GM12878 (cell line): ENCODE results near the gene CA7. TPM values are rescaled to one million over a fixed set of nuclear protein-coding genes. Genes with fewer than 3 reads are reported as not detected.

ENCODE experiments used
- CBX3 ChIP-seq: fragments of 200-600 bp; sonication (generic); IDR thresholded peaks from 2 replicates; pipeline ENCODE4 v1.6.1; 2016; ENCODE audit warnings: low read depth, borderline replicate concordance
- CHD1 ChIP-seq: IDR thresholded peaks from 2 replicates; pipeline ENCODE4 v1.6.1; 2012; ENCODE audit warnings: low read depth, low read length, improper control_type of control experiment
- CHD2 ChIP-seq: IDR thresholded peaks from 2 replicates; pipeline ENCODE4 v1.6.1; 2011; ENCODE audit warnings: low read depth, low read length, improper control_type of control experiment, borderline replicate concordance
- CREB1 ChIP-seq: IDR thresholded peaks from 2 replicates; pipeline ENCODE4 v1.6.1; 2012; ENCODE audit warnings: low read depth, mild to moderate bottlenecking, inconsistent platforms
- DPF2 ChIP-seq: fragments of 450-650 bp; IDR thresholded peaks from 2 replicates; pipeline ENCODE4 v1.6.1; 2017; ENCODE audit warnings: mild to moderate bottlenecking
- EED ChIP-seq: sonication (generic); IDR thresholded peaks from 2 replicates; pipeline ENCODE4 v1.6.1; 2016; ENCODE audit warnings: antibody characterized with exemption, low read depth
- EGR1 ChIP-seq, 2 experiments: IDR thresholded peaks; 1 replicate in 1 of 2; 2 replicates in 1 of 2; pipeline ENCODE4 v1.6.1; 2011 to 2012; ENCODE audit warnings: low read depth in 2 of 2, low read length in 2 of 2, borderline replicate concordance in 1 of 2, mild to moderate bottlenecking in 1 of 2, moderate library complexity in 1 of 2
- EP300 ChIP-seq, 2 experiments: fragments of 150-350 bp in 1 of 2; IDR thresholded peaks; 2 replicates each; pipeline ENCODE4 v1.6.1; 2011 to 2012; ENCODE audit warnings: low read depth in 2 of 2, low read length in 2 of 2, borderline replicate concordance in 1 of 2, improper control_type of control experiment in 1 of 2, inconsistent platforms in 1 of 2; ENCODE audit not compliant: control insufficient read depth in 1 of 2
- JUND ChIP-seq: IDR thresholded peaks from 2 replicates; pipeline ENCODE4 v1.6.1; 2012; ENCODE audit warnings: low read depth, mild to moderate bottlenecking, low read length, improper control_type of control experiment, moderate library complexity
- KLF5 ChIP-seq: fragments of 450-650 bp; IDR thresholded peaks from 2 replicates; pipeline ENCODE4 v1.6.1; 2014; ENCODE audit warnings: mild to moderate bottlenecking; ENCODE audit not compliant: partially characterized antibody
- MXI1 ChIP-seq: fragments of 150-350 bp; IDR thresholded peaks from 2 replicates; pipeline ENCODE4 v1.6.1; 2011; ENCODE audit warnings: low read depth, mild to moderate bottlenecking, inconsistent platforms, low read length, improper control_type of control experiment
- MYB ChIP-seq: fragments of 150-350 bp; IDR thresholded peaks from 2 replicates; pipeline ENCODE4 v1.6.1; 2014; ENCODE audit warnings: mild to moderate bottlenecking, low read depth, low read length, borderline replicate concordance
- NBN ChIP-seq: fragments of 450-650 bp; IDR thresholded peaks from 2 replicates; pipeline ENCODE4 v1.6.1; 2016
- NR2C1 ChIP-seq: fragments of 450-650 bp; IDR thresholded peaks from 2 replicates; pipeline ENCODE4 v1.6.1; 2017; ENCODE audit warnings: antibody characterized with exemption, mild to moderate bottlenecking, moderate library complexity
- NR2C2 ChIP-seq: IDR thresholded peaks from 2 replicates; pipeline ENCODE4 v1.6.1; 2011; ENCODE audit warnings: borderline replicate concordance, low read depth; ENCODE audit not compliant: control insufficient read depth, insufficient read length
- POLR2A ChIP-seq: IDR thresholded peaks from 2 replicates; pipeline ENCODE4 v1.6.1; 2011; ENCODE audit warnings: low read depth, mild to moderate bottlenecking, low read length
- RELB ChIP-seq: fragments of 450-650 bp; IDR thresholded peaks from 2 replicates; pipeline ENCODE4 v1.6.1; 2017; ENCODE audit warnings: low read depth, mild to moderate bottlenecking, moderate library complexity
- RFX5 ChIP-seq: IDR thresholded peaks from 2 replicates; pipeline ENCODE4 v1.6.1; 2011; ENCODE audit warnings: low read depth, low read length, improper control_type of control experiment
- SREBF1 ChIP-seq: IDR thresholded peaks from 2 replicates; pipeline ENCODE4 v1.6.1; 2012; ENCODE audit warnings: mild to moderate bottlenecking, low read length
- ZNF217 ChIP-seq: fragments of 450-650 bp; IDR thresholded peaks from 2 replicates; pipeline ENCODE4 v1.6.1; 2017; ENCODE audit warnings: antibody characterized with exemption, mild to moderate bottlenecking
- polyA plus RNA-seq, 11 experiments: library from polyadenylated mRNA; depleted of rRNA in 4 of 11; unstranded in 6 of 11; stranded (reverse) in 5 of 11; fragments of >200 nt; fragmentation: Nextera tagmentation in 4 of 11; fragmentation: Illumina TruSeq in 1 of 11; extraction: Ambion mirVana in 4 of 11; extraction: Trizol in 1 of 11; gene quantifications; 1 replicate in 1 of 11; 2 replicates in 10 of 11; pipeline versions ENCODE4 v1.2.1 to v1.2.3, GENCODE V29; 2011 to 2016; ENCODE audit warnings: inconsistent platforms in 2 of 11, missing spikeins in 2 of 11, low read depth in 1 of 11
- total RNA-seq, 4 experiments: library from RNA; depleted of rRNA in 3 of 4; stranded (reverse); fragments of >200 nt in 3 of 4; fragmentation: Illumina TruSeq in 1 of 4; extraction: Trizol in 1 of 4; gene quantifications; 2 replicates each; pipeline versions ENCODE4 v1.2.1 to v1.2.3, GENCODE V29; 2013 to 2021
- TF ChIP-seq, protein P1 (sequence below): IDR thresholded peaks from 2 replicates; pipeline ENCODE4 v1.6.1; 2012; ENCODE audit warnings: low read depth, low read length, improper control_type of control experiment
- TF ChIP-seq, protein P2 (sequence below): IDR thresholded peaks from 2 replicates; pipeline ENCODE4 v1.6.1; 2011; ENCODE audit warnings: low read depth, low read length, improper control_type of control experiment, borderline replicate concordance
- TF ChIP-seq, protein P3 (sequence below): fragments of 450-650 bp; IDR thresholded peaks from 2 replicates; pipeline ENCODE4 v1.6.1; 2017; ENCODE audit warnings: mild to moderate bottlenecking, moderate library complexity

Gene CA7
- total and polyA plus RNA-seq, 10 of the 15 experiments (the other 5 are each of a cell fraction or from before 2014, with no cell fraction given), result 0.04 TPM; not detected in 9

GRCh38 chr16:66880288-66881013 is 36.2 kb downstream of the CA7 start, which contains the start of gene PDP2 (continued):
- TF ChIP-seq SREBF1 (0 out of 2 replicates have a peak, but pooled peaks have one; percentile 25), EP300 (IDR thresholded peaks at IDR 0.05; ENCODE audit: borderline replicate concordance in 1 of 2, control insufficient read depth in 1 of 2, low read depth in 2 of 2, low read length in 2 of 2) (0 out of 4 replicates have a peak, but pooled peaks of 1 of the 2 experiments have one; percentile 8), ZNF217 (0 out of 2 replicates have a peak, but pooled peaks have one; percentile 15), CHD2 (peak; percentile 94), NR2C2 (no peak), MYB (no peak), POLR2A (peak; percentile 88), CBX3 (no peak), MXI1 (peak; percentile 84; the same call in 1 of the 2 replicates), CHD1 (no peak), KLF5 (no peak), DPF2 (peak; percentile 99), JUND (no peak), RFX5 (no peak), EED (0 out of 2 replicates have a peak, but pooled peaks have one; percentile 22), NBN (no peak), RELB (no peak), EGR1 (IDR thresholded peaks at IDR 0.05; ENCODE audit: borderline replicate concordance in 1 of 2, low read depth in 2 of 2, low read length in 2 of 2) (peak in 1 of 2 experiments; percentile 70; a peak in 1 of 3 replicates), CREB1 (peak; percentile 38; the same call in 1 of the 2 replicates), NR2C1 (0 out of 2 replicates have a peak, but pooled peaks have one; percentile 16)
- TF ChIP-seq, protein P1, sequence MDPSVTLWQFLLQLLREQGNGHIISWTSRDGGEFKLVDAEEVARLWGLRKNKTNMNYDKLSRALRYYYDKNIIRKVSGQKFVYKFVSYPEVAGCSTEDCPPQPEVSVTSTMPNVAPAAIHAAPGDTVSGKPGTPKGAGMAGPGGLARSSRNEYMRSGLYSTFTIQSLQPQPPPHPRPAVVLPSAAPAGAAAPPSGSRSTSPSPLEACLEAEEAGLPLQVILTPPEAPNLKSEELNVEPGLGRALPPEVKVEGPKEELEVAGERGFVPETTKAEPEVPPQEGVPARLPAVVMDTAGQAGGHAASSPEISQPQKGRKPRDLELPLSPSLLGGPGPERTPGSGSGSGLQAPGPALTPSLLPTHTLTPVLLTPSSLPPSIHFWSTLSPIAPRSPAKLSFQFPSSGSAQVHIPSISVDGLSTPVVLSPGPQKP, result no peak
- TF ChIP-seq, protein P2, sequence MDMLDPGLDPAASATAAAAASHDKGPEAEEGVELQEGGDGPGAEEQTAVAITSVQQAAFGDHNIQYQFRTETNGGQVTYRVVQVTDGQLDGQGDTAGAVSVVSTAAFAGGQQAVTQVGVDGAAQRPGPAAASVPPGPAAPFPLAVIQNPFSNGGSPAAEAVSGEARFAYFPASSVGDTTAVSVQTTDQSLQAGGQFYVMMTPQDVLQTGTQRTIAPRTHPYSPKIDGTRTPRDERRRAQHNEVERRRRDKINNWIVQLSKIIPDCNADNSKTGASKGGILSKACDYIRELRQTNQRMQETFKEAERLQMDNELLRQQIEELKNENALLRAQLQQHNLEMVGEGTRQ, result peak; percentile 26
- TF ChIP-seq, protein P3, sequence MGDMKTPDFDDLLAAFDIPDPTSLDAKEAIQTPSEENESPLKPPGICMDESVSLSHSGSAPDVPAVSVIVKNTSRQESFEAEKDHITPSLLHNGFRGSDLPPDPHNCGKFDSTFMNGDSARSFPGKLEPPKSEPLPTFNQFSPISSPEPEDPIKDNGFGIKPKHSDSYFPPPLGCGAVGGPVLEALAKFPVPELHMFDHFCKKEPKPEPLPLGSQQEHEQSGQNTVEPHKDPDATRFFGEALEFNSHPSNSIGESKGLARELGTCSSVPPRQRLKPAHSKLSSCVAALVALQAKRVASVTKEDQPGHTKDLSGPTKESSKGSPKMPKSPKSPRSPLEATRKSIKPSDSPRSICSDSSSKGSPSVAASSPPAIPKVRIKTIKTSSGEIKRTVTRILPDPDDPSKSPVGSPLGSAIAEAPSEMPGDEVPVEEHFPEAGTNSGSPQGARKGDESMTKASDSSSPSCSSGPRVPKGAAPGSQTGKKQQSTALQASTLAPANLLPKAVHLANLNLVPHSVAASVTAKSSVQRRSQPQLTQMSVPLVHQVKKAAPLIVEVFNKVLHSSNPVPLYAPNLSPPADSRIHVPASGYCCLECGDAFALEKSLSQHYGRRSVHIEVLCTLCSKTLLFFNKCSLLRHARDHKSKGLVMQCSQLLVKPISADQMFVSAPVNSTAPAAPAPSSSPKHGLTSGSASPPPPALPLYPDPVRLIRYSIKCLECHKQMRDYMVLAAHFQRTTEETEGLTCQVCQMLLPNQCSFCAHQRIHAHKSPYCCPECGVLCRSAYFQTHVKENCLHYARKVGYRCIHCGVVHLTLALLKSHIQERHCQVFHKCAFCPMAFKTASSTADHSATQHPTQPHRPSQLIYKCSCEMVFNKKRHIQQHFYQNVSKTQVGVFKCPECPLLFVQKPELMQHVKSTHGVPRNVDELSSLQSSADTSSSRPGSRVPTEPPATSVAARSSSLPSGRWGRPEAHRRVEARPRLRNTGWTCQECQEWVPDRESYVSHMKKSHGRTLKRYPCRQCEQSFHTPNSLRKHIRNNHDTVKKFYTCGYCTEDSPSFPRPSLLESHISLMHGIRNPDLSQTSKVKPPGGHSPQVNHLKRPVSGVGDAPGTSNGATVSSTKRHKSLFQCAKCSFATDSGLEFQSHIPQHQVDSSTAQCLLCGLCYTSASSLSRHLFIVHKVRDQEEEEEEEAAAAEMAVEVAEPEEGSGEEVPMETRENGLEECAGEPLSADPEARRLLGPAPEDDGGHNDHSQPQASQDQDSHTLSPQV, result no peak
